K562 (cell line): Measurements from ENCODE around the gene ACOT7. TPM values are rescaled to one million over a fixed set of nuclear protein-coding genes. Genes with fewer than 3 reads are reported as not detected.

Experiments used
- CEBPG ChIP-seq, 3 experiments: fragments of 200-800 bp in 1 of 3; sonication (Bioruptor generic) in 1 of 3; sonication (generic) in 1 of 3; formaldehyde crosslinking in 1 of 3; IDR thresholded peaks in 2 of 3; conservative IDR thresholded peaks in 1 of 3; 2 replicates each; pipeline versions ENCODE4 v1.6.1 to v1.8.0; 2016 to 2022; ENCODE audit warnings: missing compliant biosample characterization in 2 of 3, missing genetic modification characterization in 2 of 3, mild to moderate bottlenecking in 1 of 3, missing genetic modification reagents in 1 of 3
- ETV6 ChIP-seq, 3 experiments: fragments of 150-350 bp in 1 of 3; sonication (generic) in 1 of 3; formaldehyde crosslinking in 1 of 3; IDR thresholded peaks; 2 replicates each; pipeline versions ENCODE4 v1.6.1 to v1.8.0; 2014 to 2022; ENCODE audit warnings: borderline replicate concordance in 2 of 3, low read depth in 2 of 3, antibody characterized with exemption in 1 of 3, low read length in 1 of 3, mild to moderate bottlenecking in 1 of 3, missing genetic modification reagents in 1 of 3
- KDM2B ChIP-seq: fragments of 250-450 bp; sonication (Bioruptor Pico); IDR thresholded peaks from 2 replicates; pipeline ENCODE4 v1.8.0; 2021; ENCODE audit warnings: mild to moderate bottlenecking, moderate library complexity
- KDM5B ChIP-seq: fragments of 200-600 bp; sonication (generic); IDR thresholded peaks from 2 replicates; pipeline ENCODE4 v1.6.1; 2012; ENCODE audit warnings: low read depth, mild to moderate bottlenecking, moderate library complexity, low read length, control low read depth, inconsistent platforms; ENCODE audit not compliant: insufficient replicate concordance
- MED1 ChIP-seq: sonication (generic); formaldehyde crosslinking; IDR thresholded peaks from 2 replicates; pipeline ENCODE4 v1.8.1; 2023; ENCODE audit warnings: missing genetic modification reagents, borderline replicate concordance
- MYC ChIP-seq, 2 experiments: fragments of 250-450 bp in 1 of 2; sonication (Bioruptor Pico) in 1 of 2; IDR thresholded peaks; 2 replicates each; pipeline versions ENCODE4 v1.5.1 to v1.6.1; 2012 to 2021; ENCODE audit warnings: low read depth in 2 of 2, borderline replicate concordance in 1 of 2, improper control_type of control experiment in 1 of 2, low read length in 1 of 2, mild to moderate bottlenecking in 1 of 2, moderate library complexity in 1 of 2
- NCOA4 ChIP-seq: fragments of 450-650 bp; IDR thresholded peaks from 2 replicates; pipeline ENCODE4 v1.6.1; 2018; ENCODE audit warnings: mild to moderate bottlenecking; ENCODE audit not compliant: partially characterized antibody
- NFE2 ChIP-seq: IDR thresholded peaks from 2 replicates; pipeline ENCODE4 v1.6.1; 2014; ENCODE audit warnings: antibody characterized with exemption, low read depth
- SAP30 ChIP-seq: fragments of 200-600 bp; sonication (generic); IDR thresholded peaks from 2 replicates; pipeline ENCODE4 v1.6.1; 2012; ENCODE audit warnings: borderline replicate concordance, low read depth, mild to moderate bottlenecking, moderate library complexity, low read length, control low read depth, inconsistent platforms; ENCODE audit not compliant: insufficient read depth, poor library complexity, severe bottlenecking
- SP1 ChIP-seq: sonication (generic); formaldehyde crosslinking; IDR thresholded peaks from 2 replicates; pipeline ENCODE4 v1.8.1; 2022; ENCODE audit warnings: mild to moderate bottlenecking, missing genetic modification reagents
- YBX1 ChIP-seq: fragments of 450-650 bp; IDR thresholded peaks from 2 replicates; pipeline ENCODE4 v1.7.1; 2016; ENCODE audit warnings: mild to moderate bottlenecking
- YY1 ChIP-seq, 3 experiments: IDR thresholded peaks; 2 replicates each; pipeline ENCODE4 v1.6.1; 2011; ENCODE audit warnings: low read length in 2 of 3, mild to moderate bottlenecking in 2 of 3, moderate library complexity in 2 of 3, borderline replicate concordance in 1 of 3, control low read depth in 1 of 3, low read depth in 1 of 3; ENCODE audit not compliant: insufficient read depth in 3 of 3, insufficient replicate concordance in 2 of 3, control insufficient read depth in 1 of 3, insufficient read length in 1 of 3; ENCODE audit errors: extremely low read depth in 1 of 3
- ZNF224 ChIP-seq: sonication (generic); formaldehyde crosslinking; IDR thresholded peaks from 2 replicates; pipeline ENCODE4 v1.8.0; 2022; ENCODE audit warnings: mild to moderate bottlenecking, missing genetic modification reagents
- ZNF3 ChIP-seq: fragments of 250-450 bp; sonication (Bioruptor Pico); IDR thresholded peaks from 2 replicates; pipeline ENCODE4 v1.5.0; 2021; ENCODE audit warnings: mild to moderate bottlenecking, moderate library complexity
- ZNF431 ChIP-seq: sonication (generic); formaldehyde crosslinking; IDR thresholded peaks from 2 replicates; pipeline ENCODE4 v1.8.0; 2022; ENCODE audit warnings: mild to moderate bottlenecking, missing genetic modification reagents
- polyA plus RNA-seq, 8 experiments: library from polyadenylated mRNA; depleted of rRNA in 4 of 8; stranded (reverse) in 5 of 8; unstranded in 3 of 8; fragments of >200 nt; fragmentation: Nextera tagmentation in 2 of 8; fragmentation: Illumina TruSeq in 1 of 8; extraction: Ambion mirVana in 2 of 8; extraction: Trizol in 1 of 8; gene quantifications; 2 replicates each; pipeline versions ENCODE4 v1.2.1 to v1.2.3, GENCODE V29; 2011 to 2014; ENCODE audit warnings: inconsistent platforms in 1 of 8, missing spikeins in 1 of 8
- total RNA-seq, 7 experiments: library from RNA; depleted of rRNA in 6 of 7; stranded (reverse); fragments of >200 nt in 6 of 7; fragmentation: Illumina TruSeq in 2 of 7; extraction: Trizol in 2 of 7; gene quantifications; 2 replicates each; pipeline versions ENCODE4 v1.2.1 to v1.2.3, GENCODE V29; 2011 to 2021; ENCODE audit warnings: low replicate concordance in 1 of 7
- TF ChIP-seq, protein P1 (sequence below), 3 experiments: fragments of 200-800 bp in 1 of 3; sonication (Bioruptor generic) in 1 of 3; sonication (generic) in 1 of 3; formaldehyde crosslinking in 1 of 3; IDR thresholded peaks; 2 replicates each; pipeline versions ENCODE4 v1.6.1 to v1.8.0; 2016 to 2022; ENCODE audit warnings: mild to moderate bottlenecking in 2 of 3, missing compliant biosample characterization in 2 of 3, missing genetic modification characterization in 2 of 3, missing genetic modification reagents in 1 of 3
- TF ChIP-seq, protein P2 (sequence below): sonication (generic); formaldehyde crosslinking; IDR thresholded peaks from 2 replicates; pipeline ENCODE4 v1.8.1; 2023; ENCODE audit warnings: missing genetic modification reagents, mild to moderate bottlenecking, borderline replicate concordance

The ACOT7 gene
- total and polyA plus RNA-seq, 9 of the 15 experiments (the other 6 are each of a cell fraction or from before 2014, with no cell fraction given), result 7.0 to 92.6 (median 37.2) TPM

DNA sequence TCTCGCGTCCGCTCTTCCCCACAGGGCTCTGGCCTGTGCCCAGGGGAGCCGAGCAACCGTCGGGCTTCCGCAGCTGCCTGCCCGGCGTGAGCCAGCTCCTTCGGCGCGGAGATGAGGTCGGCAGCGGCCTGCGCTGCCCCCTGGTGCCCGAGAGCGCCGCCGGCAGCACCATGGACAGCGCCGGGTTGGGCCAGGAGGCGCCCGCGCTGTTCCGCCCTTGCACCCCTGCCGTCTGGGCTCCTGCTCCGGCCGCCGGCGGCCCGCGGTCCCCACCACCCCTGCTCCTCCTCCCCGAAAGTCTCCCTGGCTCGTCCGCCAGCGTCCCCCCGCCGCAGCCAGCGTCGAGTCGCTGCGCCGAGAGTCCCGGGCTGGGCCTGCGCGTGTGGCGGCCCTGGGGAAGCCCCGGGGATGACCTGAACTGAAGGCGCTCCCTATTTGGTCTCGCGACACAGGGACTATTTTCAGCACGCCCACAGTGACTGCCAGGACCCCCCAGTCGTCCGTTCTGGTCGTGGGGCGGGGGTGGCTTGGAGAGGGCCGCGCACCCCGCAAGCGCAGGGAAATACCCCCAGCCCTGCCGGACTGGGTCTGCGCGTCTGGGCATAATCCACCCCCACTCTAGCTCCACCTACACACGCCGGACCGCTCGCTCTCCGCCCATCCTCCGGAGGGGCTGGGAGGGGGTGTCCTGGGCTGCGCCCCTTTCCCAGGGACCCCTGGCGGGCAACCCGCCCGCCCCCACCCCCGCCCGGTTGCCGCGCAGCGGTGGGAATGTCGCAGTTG lies 148.3 kb downstream of the ACOT7 start (continued):
- peak; percentile 85 for TF ChIP-seq ZNF431 (CRISPR knock-in tag)
- TF ChIP-seq MED1 (CRISPR knock-in tag), result no peak
- no peak for TF ChIP-seq ZNF3
- TF ChIP-seq SP1 (CRISPR knock-in tag), result peak; percentile 69
- TF ChIP-seq YBX1, result no peak
- TF ChIP-seq NCOA4, result no peak
- TF ChIP-seq, protein P1, sequence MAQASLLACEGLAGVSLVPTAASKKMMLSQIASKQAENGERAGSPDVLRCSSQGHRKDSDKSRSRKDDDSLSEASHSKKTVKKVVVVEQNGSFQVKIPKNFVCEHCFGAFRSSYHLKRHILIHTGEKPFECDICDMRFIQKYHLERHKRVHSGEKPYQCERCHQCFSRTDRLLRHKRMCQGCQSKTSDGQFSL (CRISPR knock-in tag; IDR thresholded peaks at IDR 0.05), result peak; percentile 74; the same call in 1 of the 2 replicates
- TF ChIP-seq, protein P1 (tag; IDR thresholded peaks at IDR 0.05), result no peak
- TF ChIP-seq MYC (IDR thresholded peaks at IDR 0.05; ENCODE audit: low read depth, low read length), result peak; percentile 52
- TF ChIP-seq MYC (CRISPR knock-in tag; IDR thresholded peaks at IDR 0.05; ENCODE audit: borderline replicate concordance, low read depth), result no peak
- peak in 2 of 3 experiments; percentile 48 to 65 for TF ChIP-seq YY1 (IDR thresholded peaks at IDR 0.05; ENCODE audit: borderline replicate concordance in 1 of 3, control insufficient read depth in 1 of 3, extremely low read depth in 1 of 3, insufficient read depth in 3 of 3, insufficient read length in 1 of 3, insufficient replicate concordance in 2 of 3, low read depth in 1 of 3, low read length in 2 of 3)
- TF ChIP-seq, protein P2, sequence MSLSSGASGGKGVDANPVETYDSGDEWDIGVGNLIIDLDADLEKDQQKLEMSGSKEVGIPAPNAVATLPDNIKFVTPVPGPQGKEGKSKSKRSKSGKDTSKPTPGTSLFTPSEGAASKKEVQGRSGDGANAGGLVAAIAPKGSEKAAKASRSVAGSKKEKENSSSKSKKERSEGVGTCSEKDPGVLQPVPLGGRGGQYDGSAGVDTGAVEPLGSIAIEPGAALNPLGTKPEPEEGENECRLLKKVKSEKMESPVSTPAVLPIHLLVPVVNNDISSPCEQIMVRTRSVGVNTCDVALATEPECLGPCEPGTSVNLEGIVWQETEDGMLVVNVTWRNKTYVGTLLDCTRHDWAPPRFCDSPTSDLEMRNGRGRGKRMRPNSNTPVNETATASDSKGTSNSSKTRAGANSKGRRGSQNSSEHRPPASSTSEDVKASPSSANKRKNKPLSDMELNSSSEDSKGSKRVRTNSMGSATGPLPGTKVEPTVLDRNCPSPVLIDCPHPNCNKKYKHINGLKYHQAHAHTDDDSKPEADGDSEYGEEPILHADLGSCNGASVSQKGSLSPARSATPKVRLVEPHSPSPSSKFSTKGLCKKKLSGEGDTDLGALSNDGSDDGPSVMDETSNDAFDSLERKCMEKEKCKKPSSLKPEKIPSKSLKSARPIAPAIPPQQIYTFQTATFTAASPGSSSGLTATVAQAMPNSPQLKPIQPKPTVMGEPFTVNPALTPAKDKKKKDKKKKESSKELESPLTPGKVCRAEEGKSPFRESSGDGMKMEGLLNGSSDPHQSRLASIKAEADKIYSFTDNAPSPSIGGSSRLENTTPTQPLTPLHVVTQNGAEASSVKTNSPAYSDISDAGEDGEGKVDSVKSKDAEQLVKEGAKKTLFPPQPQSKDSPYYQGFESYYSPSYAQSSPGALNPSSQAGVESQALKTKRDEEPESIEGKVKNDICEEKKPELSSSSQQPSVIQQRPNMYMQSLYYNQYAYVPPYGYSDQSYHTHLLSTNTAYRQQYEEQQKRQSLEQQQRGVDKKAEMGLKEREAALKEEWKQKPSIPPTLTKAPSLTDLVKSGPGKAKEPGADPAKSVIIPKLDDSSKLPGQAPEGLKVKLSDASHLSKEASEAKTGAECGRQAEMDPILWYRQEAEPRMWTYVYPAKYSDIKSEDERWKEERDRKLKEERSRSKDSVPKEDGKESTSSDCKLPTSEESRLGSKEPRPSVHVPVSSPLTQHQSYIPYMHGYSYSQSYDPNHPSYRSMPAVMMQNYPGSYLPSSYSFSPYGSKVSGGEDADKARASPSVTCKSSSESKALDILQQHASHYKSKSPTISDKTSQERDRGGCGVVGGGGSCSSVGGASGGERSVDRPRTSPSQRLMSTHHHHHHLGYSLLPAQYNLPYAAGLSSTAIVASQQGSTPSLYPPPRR (CRISPR knock-in tag), result peak; percentile 89; the same call in 1 of the 2 replicates
- peak; percentile 96; the same call in 1 of the 2 replicates for TF ChIP-seq KDM2B (CRISPR knock-in tag)
- TF ChIP-seq ZNF224 (CRISPR knock-in tag), result peak; percentile 90; the same call in 1 of the 2 replicates
- peak; percentile 89 for TF ChIP-seq SAP30
- peak; percentile 54; the same call in 1 of the 2 replicates for TF ChIP-seq CEBPG (CRISPR knock-in tag; IDR thresholded peaks at IDR 0.05)
- TF ChIP-seq CEBPG (tag; conservative IDR thresholded peaks at IDR 0.05 in 1 of 2, IDR thresholded peaks at IDR 0.05 in 1 of 2), result no peak
- TF ChIP-seq ETV6 (IDR thresholded peaks at IDR 0.05; ENCODE audit: borderline replicate concordance in 1 of 2, low read depth in 2 of 2, low read length in 1 of 2), result no peak
- TF ChIP-seq ETV6 (CRISPR knock-in tag; IDR thresholded peaks at IDR 0.05; ENCODE audit: borderline replicate concordance), result peak; percentile 81; the same call in 1 of the 2 replicates
- TF ChIP-seq KDM5B, result no peak
- TF ChIP-seq NFE2, result no peak
